Limb (tissue), 2 donors: ENCODE data around the gene SVEP1.

ENCODE experiments used
- DNase-seq, 2 donors: peaks; one replicate each; pipeline ENCODE4 v3.0.0-alpha.2; 2016; ENCODE audit errors: extremely low spot score in 2 of 2

Gene SVEP1

GRCh38 chr9:110528645-110529044, 50.9 kb downstream of the SVEP1 start:
- no peak for DNase-seq

DNA sequence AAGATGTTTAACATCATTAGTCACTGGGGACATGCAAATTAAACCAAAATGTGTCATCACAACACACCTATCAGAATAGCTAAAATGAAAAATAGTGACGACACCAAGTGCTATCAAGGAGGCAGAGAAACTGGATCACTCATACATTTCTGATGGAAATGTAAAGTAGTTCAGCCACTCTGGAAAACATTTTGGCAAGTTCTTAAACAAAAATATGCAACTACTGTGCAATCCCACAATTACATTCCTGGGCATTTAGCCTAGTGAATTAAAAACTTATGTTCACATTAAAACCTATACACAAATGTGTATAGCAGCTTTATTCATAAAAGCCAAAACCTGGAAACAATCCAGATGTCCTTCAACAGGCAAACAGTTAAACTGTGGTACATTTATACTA, 53.1 kb downstream of the SVEP1 start:
- no peak for DNase-seq

GRCh38 chr9:110521206-110521605, 58.3 kb downstream of the SVEP1 start:
- DNase-seq = no peak

DNA sequence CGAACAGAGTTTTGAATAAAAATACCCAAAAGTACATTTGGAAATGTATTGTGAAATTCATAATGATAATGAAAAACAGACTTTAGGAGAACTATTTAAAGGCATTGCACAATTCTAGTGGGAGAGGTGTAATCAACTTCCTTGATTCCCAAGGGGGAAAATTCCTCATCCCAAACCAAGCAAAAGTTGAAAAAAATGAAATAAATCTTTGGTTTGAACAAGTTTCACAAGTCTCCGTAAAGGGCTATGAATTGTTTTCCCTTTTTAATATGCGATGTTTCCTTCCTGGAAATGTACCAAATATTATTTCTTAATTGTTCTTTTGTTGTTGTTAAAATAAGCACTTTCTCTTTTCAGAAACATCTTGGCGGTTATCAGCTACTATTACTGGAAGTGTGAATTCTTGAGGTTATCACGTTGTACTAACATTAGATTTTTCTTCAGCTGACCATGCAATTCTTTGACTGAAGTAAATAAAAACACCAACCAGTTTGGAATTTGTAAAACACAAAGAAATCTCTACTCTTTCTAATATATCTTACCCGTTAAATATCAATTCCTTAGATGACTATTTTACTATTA, 59.3 kb downstream of the SVEP1 start:
- DNase-seq = no peak

DNA sequence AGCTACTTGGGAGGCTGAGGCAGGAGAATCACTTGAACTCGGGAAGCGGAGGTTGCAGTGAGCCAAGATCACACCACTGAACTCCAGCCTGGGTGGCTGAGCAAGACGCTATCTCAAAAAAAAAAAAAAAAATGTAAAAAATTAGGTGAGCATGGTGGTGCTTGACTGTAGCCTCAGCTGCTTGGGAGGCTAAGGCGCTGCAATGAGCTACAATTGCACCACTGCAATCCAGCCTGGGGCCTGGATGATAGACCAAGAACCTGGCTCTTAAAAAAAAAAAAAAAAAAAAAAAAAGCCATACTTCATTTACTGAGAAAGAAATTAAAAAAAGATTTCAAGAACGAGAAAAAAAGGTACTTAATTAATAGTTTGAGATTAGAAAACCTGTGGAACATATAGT, 62.1 kb downstream of the SVEP1 start:
- DNase-seq = no peak

DNA sequence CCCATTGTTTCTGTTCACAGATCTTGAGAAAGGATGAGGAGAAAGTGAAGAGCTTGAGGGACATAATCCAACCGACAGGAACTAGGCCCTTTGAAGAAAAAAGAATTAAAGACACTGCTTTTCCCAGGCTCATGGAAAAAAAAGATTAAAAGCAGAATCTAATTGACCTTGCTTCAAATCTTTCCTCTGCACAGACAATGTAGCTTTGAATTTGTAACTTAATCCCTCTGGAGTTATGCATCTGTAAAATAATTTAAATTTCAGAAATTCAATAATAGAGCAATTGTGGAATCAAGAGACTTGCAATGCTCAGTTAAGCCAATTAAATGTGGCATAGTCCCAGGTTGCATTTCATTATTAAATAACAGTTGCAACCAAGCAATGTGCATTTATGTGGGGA, 64.6 kb downstream of the SVEP1 start:
- DNase-seq = no peak

GRCh38 chr9:110512817-110513216, 66.7 kb downstream of the SVEP1 start:
- no peak for DNase-seq

- no peak for DNase-seq
These were observed 69.7 kb downstream of the SVEP1 start for GRCh38 chr9:110509792-110510191.

- DNase-seq = no peak
These were observed 76.7 kb downstream of the SVEP1 start for GRCh38 chr9:110502842-110503241.

DNA sequence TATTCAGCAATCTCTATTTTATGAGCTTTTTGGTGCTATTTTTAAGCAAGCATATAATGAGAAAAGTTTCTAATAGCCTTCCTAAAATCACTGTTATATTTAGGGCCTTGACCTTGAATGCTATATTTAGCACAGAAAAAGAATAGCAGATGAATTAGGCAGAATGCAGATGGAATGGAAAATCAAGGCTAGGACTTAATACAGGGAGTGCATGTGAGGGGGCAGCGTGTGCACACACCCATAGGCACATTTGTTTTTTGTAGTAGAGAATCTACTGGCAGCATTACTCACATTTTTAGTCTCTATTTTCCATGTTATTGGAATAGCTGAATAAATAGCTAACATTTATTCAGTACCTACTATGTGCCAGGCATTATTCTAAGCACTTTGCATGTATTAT, 79.9 kb downstream of the SVEP1 start:
- DNase-seq = no peak

- DNase-seq = no peak
These were observed 92.3 kb downstream of the SVEP1 start for GRCh38 chr9:110487196-110487595.

DNA sequence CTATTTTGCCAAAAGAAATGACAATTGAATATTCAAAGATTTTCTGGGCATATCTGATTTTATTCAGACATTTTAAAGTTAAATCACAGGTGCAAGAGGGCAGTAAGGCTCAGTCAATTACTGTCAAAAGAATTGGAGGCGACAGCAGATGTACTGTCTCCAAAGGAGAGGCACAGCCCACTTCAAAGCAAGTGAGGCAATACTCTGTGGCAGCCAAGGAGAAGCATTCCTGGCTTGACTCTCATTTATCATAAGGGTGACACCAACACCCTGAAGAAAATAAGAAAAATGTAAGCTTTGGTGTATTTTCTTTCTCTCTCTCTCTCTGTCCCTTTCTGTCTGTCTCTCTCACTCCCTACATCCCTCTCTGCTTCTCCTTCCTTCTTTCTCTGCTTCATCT, 93.3 kb downstream of the SVEP1 start:
- no peak for DNase-seq

GRCh38 chr9:110479481-110479880, 100.1 kb downstream of the SVEP1 start:
- DNase-seq = no peak

GRCh38 chr9:110476251-110476650, 103.3 kb downstream of the SVEP1 start:
- no peak for DNase-seq

GRCh38 chr9:110472111-110472510, 107.4 kb downstream of the SVEP1 start:
- DNase-seq = no peak

GRCh38 chr9:110468950-110469349, 110.6 kb downstream of the SVEP1 start:
- DNase-seq = no peak

- no peak for DNase-seq
These were observed 114.4 kb downstream of the SVEP1 start for GRCh38 chr9:110465190-110465589.

DNA sequence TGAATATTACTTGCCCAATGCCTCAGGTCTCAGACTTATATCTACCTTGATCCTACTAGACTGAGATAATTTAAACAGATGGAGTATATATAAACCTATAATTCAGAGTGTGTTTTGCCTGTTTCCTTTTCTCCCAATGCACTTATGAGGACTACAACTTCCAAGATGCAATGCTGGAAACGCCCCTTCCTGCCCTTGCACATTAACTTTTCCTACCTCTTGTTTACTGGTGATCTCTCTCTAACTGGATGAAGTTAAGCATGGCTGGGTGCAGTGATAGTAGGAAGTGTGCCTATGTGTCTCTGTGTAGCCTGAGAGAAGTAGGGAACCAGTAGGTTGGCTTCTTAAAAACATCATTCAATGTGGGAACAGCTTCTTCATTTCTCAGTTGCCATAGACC, 115.2 kb downstream of the SVEP1 start:
- no peak for DNase-seq

GRCh38 chr9:110463499-110463898, 116.0 kb downstream of the SVEP1 start:
- no peak for DNase-seq

DNA sequence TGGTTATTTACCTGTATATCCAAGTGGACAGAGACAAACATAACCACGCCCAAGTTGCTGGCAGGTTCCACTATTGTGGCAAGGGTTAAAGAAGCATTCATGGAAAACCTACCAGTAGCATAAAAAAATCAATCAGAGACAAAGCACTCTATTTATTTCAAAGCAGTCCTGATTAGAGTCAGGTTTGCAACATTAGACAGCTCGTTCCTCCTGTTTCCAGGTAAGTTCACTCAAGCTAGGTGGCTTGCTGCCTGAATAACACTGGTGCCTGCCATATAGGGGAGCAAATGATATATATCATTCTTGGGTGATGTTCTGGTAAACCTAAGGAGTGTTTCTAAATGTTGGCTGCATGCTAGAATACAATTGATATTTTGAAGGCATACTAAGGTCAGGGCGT, 122.3 kb downstream of the SVEP1 start:
- DNase-seq = no peak

GRCh38 chr9:110456681-110457080, 122.9 kb downstream of the SVEP1 start:
- DNase-seq = no peak

DNA sequence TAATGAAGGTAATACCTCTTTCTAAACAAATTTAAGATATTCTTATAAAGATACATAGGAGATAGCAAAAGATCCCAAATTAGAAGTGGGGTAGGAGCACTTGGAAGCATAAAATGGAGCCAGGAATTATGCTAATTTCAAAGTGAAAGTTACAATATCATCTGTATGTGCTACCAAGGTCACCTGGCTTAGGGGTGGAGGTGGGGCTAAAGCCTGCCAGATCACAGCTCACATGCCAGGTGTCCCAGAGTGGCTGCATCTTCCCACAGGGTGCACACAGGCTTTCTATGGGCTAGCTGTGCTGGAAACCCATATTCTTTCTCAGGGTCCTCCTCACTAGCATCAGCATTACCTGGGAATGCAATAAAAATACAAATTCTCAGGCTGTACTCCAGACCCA, 123.7 kb downstream of the SVEP1 start:
- no peak for DNase-seq

- no peak for DNase-seq
These were observed 127.2 kb downstream of the SVEP1 start for GRCh38 chr9:110452227-110452801.

- no peak for DNase-seq
These were observed 127.8 kb downstream of the SVEP1 start for GRCh38 chr9:110451726-110452125.
